Stimulated activated CD8-positive, alpha-beta memory T cell treated with anti-CD3 and anti-CD28 coated beads, Interleukin-12 subunit alpha, Interleukin-12 subunit beta, amount 100 ng/mL, for 24 hours (primary cell): ENCODE results near the gene TFF2.

Experiments used
- DNase-seq: peaks from one replicate; pipeline ENCODE4 v3.0.0-alpha.2; 2020; ENCODE audit errors: extremely low read depth

TFF2 gene

GRCh38 chr21:42384156-42384945, 33.6 kb upstream of the TFF2 start:
- DNase-seq = no peak

- no peak for DNase-seq
These were observed 32.5 kb upstream of the TFF2 start for GRCh38 chr21:42383331-42383730.

- DNase-seq = no peak
These were observed 32.1 kb upstream of the TFF2 start for GRCh38 chr21:42382915-42383314.

GRCh38 chr21:42381347-42381984, 30.7 kb upstream of the TFF2 start:
- DNase-seq = no peak

GRCh38 chr21:42379426-42380215, 28.8 kb upstream of the TFF2 start:
- DNase-seq = no peak

- no peak for DNase-seq
These were observed 27.6 kb upstream of the TFF2 start for GRCh38 chr21:42378418-42378817.

- DNase-seq = no peak
These were observed 27.2 kb upstream of the TFF2 start for GRCh38 chr21:42377951-42378340.

- no peak for DNase-seq
These were observed 26.6 kb upstream of the TFF2 start for GRCh38 chr21:42377211-42377950.

GRCh38 chr21:42376338-42376982, 25.7 kb upstream of the TFF2 start:
- DNase-seq = no peak

- DNase-seq = no peak
These were observed 25.2 kb upstream of the TFF2 start for GRCh38 chr21:42375966-42376337.

- no peak for DNase-seq
These were observed 24.7 kb upstream of the TFF2 start for GRCh38 chr21:42375506-42375905.

GRCh38 chr21:42374864-42375499, 24.2 kb upstream of the TFF2 start:
- no peak for DNase-seq

GRCh38 chr21:42374457-42374856, 23.7 kb upstream of the TFF2 start:
- DNase-seq = no peak

- DNase-seq = no peak
These were observed 23.2 kb upstream of the TFF2 start for GRCh38 chr21:42373908-42374455.

- DNase-seq = no peak
These were observed 22.6 kb upstream of the TFF2 start for GRCh38 chr21:42373196-42373907.

- no peak for DNase-seq
These were observed 20.3 kb upstream of the TFF2 start for GRCh38 chr21:42370894-42371654.

- no peak for DNase-seq
These were observed 19.0 kb upstream of the TFF2 start for GRCh38 chr21:42369821-42370220.

GRCh38 chr21:42367367-42368165, 16.8 kb upstream of the TFF2 start:
- DNase-seq = no peak
